AG09309 (cell line): ENCODE results near the gene GRK6.

Experiments used
- DNase-seq: peaks from one replicate; pipeline ENCODE4 v3.0.0-alpha.2; 2010; ENCODE audit warnings: low read depth
- H3K4me3 ChIP-seq: 2 replicates; pipeline ENCODE4 v1.5.1; 2011; ENCODE audit warnings: mild to moderate bottlenecking, low read depth, low read length, moderate library complexity; ENCODE audit not compliant: control insufficient read depth
- TF ChIP-seq, protein P1 (sequence below): IDR thresholded peaks from 2 replicates; pipeline ENCODE4 v1.5.1; 2011; ENCODE audit warnings: mild to moderate bottlenecking, low read depth, low read length, inconsistent platforms; ENCODE audit not compliant: insufficient read depth, control insufficient read depth; ENCODE audit errors: missing control alignments

GRK6 gene

DNA sequence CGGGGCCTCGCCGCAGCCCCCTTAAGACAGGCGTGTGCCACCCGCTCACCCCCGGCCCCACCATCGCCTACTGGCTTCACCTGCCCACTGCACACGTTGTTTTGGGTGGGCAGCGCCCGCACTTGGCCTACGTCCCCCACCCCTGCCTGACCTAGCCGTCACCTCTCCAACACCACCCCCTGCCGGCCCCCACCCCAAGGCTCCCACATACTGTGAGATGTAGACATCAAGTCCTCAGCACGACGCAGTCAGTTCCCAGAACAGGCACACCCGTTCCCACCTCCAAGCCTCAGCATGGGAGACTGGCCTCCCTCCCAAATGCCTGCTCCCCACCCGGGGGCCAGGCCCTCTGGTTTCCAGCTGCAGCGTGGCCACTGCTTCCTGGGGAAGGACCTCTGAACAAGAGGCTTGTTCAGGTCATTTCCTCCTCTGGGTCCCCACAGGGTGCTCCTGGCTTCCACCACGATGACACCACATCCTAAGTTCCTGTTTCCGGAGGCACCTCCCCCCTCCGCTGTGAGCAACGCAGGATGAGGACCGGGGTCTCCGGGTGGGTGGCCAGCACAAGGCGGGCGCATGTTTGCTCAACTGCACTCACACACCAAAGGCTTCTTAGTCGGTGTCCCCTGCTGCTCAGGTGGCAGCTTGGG is 35.7 kb downstream of the GRK6 start:
- DNase-seq: no peak
- no peak overlapping the region for H3K4me3 ChIP-seq
- TF ChIP-seq, protein P1, sequence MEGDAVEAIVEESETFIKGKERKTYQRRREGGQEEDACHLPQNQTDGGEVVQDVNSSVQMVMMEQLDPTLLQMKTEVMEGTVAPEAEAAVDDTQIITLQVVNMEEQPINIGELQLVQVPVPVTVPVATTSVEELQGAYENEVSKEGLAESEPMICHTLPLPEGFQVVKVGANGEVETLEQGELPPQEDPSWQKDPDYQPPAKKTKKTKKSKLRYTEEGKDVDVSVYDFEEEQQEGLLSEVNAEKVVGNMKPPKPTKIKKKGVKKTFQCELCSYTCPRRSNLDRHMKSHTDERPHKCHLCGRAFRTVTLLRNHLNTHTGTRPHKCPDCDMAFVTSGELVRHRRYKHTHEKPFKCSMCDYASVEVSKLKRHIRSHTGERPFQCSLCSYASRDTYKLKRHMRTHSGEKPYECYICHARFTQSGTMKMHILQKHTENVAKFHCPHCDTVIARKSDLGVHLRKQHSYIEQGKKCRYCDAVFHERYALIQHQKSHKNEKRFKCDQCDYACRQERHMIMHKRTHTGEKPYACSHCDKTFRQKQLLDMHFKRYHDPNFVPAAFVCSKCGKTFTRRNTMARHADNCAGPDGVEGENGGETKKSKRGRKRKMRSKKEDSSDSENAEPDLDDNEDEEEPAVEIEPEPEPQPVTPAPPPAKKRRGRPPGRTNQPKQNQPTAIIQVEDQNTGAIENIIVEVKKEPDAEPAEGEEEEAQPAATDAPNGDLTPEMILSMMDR: no peak

DNA sequence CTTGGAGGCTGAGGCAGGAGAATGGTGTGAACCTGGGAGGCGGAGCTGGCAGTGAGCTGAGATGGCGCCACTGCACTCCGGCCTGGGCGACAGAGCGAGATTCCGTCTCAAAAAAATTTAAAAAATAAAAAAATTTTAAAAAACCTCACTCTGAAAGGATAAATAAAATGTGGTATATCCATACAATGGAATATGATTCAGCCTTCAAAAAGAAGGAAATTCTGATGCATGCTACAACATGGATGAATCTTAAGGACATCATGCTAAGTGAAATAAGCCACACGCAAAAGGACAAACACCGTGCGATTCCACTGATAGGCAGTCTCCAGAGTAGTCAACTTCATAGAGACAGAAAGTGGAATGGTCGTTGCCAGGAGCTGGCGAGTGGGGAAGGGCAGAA is 38.6 kb downstream of the GRK6 start:
- DNase-seq: no peak
- TF ChIP-seq, protein P1: no peak
- H3K4me3 ChIP-seq: no peak overlapping the region

DNA sequence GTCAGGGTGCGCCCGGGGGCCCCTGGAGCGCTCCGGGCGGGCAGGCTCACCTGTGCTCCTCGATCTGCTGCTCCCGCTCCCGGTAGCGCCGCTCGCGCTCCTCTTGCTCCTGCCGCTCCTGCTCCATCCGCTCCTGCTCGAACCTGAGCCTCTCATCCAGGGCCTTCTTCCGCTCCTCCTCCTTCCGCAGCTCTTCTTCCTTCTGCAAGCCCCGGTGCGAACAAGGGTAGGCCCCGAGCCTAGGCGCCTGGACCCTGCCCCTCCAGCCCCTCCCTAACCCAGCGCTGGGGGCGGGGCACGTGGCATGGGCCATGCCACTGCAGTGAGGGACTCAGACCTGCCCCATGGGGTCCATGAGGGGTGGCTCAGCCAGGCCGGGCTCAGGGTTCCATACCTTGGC is 40.4 kb downstream of the GRK6 start:
- no peak for DNase-seq

DNA sequence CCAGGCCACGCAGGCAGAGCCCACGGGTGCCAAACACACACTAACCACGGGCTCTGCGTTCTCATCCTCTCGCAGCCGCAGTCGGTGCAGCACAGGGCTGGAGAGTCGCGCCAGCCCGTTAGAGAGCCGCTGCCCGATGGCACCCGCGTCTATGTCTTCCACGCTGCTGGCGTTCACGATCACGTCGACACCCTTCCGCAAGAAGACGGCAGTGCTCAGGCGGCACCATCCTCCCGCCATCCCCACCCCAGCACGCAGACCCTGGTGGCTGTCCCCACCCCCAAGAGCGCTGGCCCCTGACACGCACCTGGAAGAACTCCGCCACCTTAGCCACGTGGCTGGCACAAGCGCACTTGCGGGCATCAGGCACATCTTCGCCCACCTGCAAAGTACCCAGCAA is 41.0 kb downstream of the GRK6 start:
- TF ChIP-seq, protein P1: no peak
- H3K4me3 ChIP-seq: no peak overlapping the region
- DNase-seq: no peak

More for the DNA sequence above, 40.4 kb downstream of the GRK6 start:
- no peak overlapping the region for H3K4me3 ChIP-seq
- TF ChIP-seq, protein P1: no peak

DNA sequence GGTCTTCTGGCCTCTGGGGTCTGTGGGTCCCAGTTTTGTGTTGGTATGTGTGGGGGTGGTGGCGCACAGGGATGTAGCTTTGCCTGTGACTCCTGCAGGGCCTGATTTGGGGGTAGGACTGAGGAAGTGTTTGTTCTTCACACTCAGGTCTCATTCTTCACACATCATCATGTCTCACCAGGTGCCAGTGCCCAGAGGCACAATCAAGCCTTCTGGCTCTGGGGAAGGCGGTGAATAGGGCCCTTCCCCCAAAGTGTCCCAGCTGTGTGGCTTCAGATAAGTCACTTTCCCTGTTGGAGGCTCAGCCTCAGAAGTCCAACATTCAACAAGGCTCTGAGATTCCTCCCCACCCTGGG is 41.8 kb downstream of the GRK6 start:
- DNase-seq: no peak
- H3K4me3 ChIP-seq: no peak overlapping the region
- TF ChIP-seq, protein P1: no peak

DNA sequence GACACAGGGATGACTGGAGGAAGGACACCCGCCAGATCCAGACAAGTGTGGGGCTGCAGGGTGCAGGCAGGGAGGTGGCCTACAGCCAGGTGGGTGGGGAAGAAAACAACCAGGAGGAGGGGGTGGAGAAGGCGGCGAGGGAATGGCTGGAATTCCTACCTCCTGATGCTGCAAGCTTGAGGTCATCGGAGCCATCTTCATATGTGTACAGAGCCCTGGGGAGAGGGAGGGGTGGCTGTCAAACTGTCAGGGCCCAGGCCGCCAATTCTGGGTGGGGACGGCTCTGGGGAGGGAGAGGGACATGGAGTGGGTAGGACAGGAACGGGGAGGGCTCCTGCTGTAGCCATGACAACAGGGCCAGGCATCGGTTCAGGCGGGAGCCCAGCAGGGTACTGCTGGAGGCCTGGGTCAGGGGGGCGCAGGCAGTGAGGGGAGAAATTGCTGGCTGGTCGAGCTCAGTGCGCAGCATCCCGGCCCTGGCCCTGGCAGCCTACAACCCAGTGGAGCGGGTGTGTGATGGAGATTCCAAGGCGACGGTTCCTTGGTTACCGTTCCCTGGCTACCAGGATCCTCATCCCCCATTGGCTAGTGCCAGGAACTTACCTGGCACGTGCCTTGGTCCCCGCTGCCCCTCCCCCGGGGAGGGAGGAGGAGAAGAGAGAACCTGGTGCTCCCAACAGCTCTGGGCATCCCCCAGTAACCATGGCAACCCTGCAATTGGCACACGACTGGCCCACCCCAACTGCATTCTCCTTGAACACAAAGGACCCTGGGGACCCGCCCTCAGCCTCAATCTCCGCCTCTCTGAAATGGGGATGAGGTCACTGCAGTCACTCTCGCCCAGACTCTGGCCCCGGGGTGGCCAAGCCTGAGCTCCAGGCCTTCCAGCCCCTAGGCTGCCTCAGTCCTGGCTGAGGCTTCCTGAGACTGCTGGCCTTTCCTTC is 42.5 kb downstream of the GRK6 start:
- DNase-seq: no peak
- no peak overlapping the region for H3K4me3 ChIP-seq

More for the DNA sequence above, 42.5 kb downstream of the GRK6 start:
- TF ChIP-seq, protein P1: no peak
